ENCODE measurements around the gene PSENEN.

DNA sequence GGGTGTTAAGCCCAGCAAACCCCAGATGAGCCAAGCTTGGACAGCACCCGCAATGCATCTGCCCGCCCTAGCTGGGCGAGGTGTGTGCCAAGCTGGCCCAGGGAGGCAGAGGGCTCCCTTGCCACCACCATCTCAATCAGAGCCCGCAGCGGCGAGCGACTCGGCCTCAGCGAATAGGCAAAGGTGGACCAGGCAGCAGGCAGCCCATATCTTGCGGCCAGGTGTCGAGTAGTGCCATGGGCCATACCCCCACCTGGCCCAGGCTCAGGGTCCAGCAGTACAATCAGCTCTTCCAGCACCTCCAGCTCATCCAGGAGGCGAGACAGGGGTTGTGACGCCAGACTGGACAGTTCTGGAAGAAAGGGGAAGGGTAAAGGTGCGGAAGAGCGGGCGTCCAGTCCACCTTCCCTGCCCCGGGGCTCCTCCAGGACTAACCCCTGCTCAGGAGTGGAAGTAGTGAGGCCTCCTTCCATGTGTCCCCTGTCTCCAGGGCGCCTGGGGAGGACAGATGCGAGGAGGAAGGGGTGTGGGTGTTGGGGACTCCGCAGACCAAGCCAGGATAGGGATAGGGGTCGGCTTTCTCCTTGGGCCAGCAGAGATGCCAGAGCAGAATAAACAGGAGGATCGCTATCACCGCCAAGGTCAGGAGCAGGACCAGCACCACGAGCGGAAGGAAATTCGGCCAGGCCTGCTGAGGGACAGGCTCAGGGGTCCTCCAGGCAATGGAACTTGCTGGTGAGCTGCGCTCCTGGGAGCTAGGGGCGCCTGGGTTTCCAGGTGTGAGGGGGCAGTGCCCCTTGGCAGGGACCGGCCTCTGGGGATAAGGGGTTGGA is 6.0 kb upstream of the PSENEN start:
- TF ChIP-seq, protein P1, sequence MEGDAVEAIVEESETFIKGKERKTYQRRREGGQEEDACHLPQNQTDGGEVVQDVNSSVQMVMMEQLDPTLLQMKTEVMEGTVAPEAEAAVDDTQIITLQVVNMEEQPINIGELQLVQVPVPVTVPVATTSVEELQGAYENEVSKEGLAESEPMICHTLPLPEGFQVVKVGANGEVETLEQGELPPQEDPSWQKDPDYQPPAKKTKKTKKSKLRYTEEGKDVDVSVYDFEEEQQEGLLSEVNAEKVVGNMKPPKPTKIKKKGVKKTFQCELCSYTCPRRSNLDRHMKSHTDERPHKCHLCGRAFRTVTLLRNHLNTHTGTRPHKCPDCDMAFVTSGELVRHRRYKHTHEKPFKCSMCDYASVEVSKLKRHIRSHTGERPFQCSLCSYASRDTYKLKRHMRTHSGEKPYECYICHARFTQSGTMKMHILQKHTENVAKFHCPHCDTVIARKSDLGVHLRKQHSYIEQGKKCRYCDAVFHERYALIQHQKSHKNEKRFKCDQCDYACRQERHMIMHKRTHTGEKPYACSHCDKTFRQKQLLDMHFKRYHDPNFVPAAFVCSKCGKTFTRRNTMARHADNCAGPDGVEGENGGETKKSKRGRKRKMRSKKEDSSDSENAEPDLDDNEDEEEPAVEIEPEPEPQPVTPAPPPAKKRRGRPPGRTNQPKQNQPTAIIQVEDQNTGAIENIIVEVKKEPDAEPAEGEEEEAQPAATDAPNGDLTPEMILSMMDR (IDR thresholded peaks at IDR 0.05; ENCODE audit: insufficient read depth, low read length, poor library complexity, severe bottlenecking): no peak
- no peak for TF ChIP-seq EZH2phosphoT487 (conservative IDR thresholded peaks at IDR 0.05; ENCODE audit: low read length)
